Esophagus muscularis mucosa (tissue), 4 donors: ENCODE measurements around the gene LRRC26. TPM values are rescaled to one million over a fixed set of nuclear protein-coding genes. Genes with fewer than 3 reads are reported as not detected.

Experiments
- DNase-seq: peaks from one replicate; pipeline ENCODE4 v3.0.0-alpha.2; 2017; ENCODE audit errors: extremely low spot score
- H3K27ac ChIP-seq, 4 donors: fragments of 200-600 bp; sonication (generic); replicated peaks in 1 of 4; 1 replicate in 3 of 4; 2 replicates in 1 of 4; pipeline ENCODE4 v1.5.1; 2016 to 2019; ENCODE audit warnings: mild to moderate bottlenecking in 1 of 4
- H3K27me3 ChIP-seq, 4 donors: fragments of 200-600 bp; sonication (generic); one replicate each; pipeline versions ENCODE4 v1.5.1 to v1.6.0; 2016 to 2019
- H3K36me3 ChIP-seq, 4 donors: fragments of 200-600 bp; sonication (generic); one replicate each; pipeline ENCODE4 v1.5.1; 2016 to 2019
- H3K4me1 ChIP-seq, 4 donors: fragments of 200-600 bp; sonication (generic); one replicate each; pipeline ENCODE4 v1.5.1; 2016 to 2019
- H3K4me3 ChIP-seq, 4 donors: fragments of 200-600 bp; sonication (generic); 1 replicate in 2 of 4; 2 replicates in 2 of 4; pipeline ENCODE4 v1.5.1; 2016 to 2019; ENCODE audit warnings: mild to moderate bottlenecking in 4 of 4, moderate library complexity in 1 of 4
- H3K9me3 ChIP-seq, 4 donors: fragments of 200-600 bp; sonication (generic); 1 replicate in 3 of 4; 2 replicates in 1 of 4; pipeline ENCODE4 v1.5.1; 2016 to 2019
- EP300 ChIP-seq: sonication (generic); formaldehyde crosslinking; IDR thresholded peaks from one replicate; pipeline ENCODE4 v1.6.1; 2017; ENCODE audit warnings: antibody characterized with exemption
- POLR2A ChIP-seq: fragments of 450-650 bp; IDR thresholded peaks from one replicate; pipeline ENCODE4 v1.6.1; 2017; ENCODE audit warnings: antibody characterized with exemption, moderate library complexity, mild to moderate bottlenecking, low read depth
- POLR2AphosphoS5 ChIP-seq, 2 donors: sonication (generic); formaldehyde crosslinking; IDR thresholded peaks; one replicate each; pipeline ENCODE4 v1.6.1; 2017; ENCODE audit warnings: antibody characterized with exemption in 2 of 2
- WGBS: methylation state at CpG from one replicate; pipeline ENCODE4 v1.1.5; 2018; 5-methylcytosine and 5-hydroxymethylcytosine counted together
- intact Hi-C: fragments of 100-400 bp; cut with DNase I; formaldehyde crosslinking; loops from one replicate; pipeline ENCODE4 v1.15.1; 2023
- total RNA-seq, 4 donors: library from RNA; depleted of rRNA; stranded (reverse); fragments of >200 nt; gene quantifications; one replicate each; pipeline versions ENCODE4 v1.1.0 to v1.2.1, GENCODE V29; 2016
- TF ChIP-seq, protein P1 (sequence below), 3 experiments: fragments of 200-600 bp in 2 of 3; fragments of 450-650 bp in 1 of 3; sonication (generic) in 2 of 3; IDR thresholded peaks; one replicate each; pipeline ENCODE4 v1.5.1; 2017 to 2019; ENCODE audit warnings: antibody characterized with exemption in 3 of 3, mild to moderate bottlenecking in 2 of 3, moderate library complexity in 1 of 3

LRRC26 gene
- total RNA-seq, 4 donors from 2014 or later = not detected

DNA sequence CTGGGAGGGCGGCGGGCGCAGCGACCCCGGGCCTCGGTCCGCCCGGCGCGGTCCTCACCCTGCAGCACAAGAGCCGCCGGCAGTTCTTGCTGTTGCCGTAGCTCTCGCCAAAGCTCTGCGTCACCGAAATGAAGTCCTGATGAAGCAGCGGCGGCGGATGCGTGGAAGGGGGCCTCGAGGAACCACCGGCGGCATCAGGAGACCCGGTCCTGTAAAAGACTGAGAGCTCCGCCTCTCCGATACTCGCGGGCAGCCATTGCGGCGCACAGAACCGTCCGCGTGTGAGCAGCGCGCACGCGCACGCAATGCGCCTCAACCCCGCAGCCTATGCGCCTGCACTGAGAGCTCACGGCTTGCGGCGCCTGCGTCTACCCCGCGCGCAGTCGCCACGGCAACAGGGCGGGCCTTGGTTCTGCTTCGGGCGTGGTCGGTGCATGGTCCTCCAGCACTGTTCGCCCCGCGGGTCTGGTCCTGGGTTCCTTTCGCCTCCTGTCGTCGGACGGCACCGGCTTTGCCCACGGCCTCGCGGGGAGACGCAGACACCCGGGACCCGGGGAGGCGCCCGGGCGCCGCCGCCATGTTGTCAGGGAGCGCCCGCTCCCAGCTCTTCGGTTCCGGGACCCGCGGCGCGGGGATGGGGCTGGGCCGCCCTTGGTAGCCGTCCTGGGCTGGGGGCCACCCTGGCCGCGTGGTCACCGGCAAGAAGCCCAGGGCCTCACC is 40.2 kb downstream of the LRRC26 start:
- H3K27ac ChIP-seq = peak overlapping the region; percentile 54 to 76 (median 62)
- intact Hi-C loops = no loop called here

DNA sequence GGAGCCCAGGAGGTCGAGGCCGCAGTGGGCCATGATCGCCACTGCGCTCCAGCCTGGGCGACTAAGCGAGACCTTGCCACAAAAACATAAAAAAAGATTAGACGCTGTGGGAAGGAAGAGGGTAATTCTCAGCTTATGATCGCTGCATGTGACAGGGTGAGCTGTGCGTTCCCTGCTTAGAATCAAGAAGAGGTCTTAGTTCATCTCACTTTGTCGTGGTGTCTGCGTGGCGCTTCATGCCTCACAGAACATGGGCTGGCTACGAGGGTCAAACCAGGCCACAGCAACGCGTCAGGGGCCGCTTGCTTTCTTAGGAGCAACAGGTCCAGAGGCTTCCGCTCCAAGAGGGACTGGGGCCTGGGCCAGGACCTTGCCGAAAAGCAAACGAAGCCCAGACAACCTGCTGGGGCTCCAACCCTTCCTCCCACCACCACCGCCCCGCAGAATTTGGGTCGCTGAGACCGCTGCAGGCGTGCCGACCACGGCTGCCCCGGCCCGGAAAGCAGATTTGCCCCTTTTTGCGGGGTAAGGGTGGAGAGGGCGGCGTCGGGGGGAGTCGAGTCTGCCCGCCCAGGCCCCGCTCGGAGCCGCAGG is 40.9 kb downstream of the LRRC26 start:
- intact Hi-C loops = no loop called here
- Histone ChIP-seq H3K36me3 (no peaks in the 10 kb centered on the region), H3K27me3 (peaks cover 0 to 38% (median 5%) of the 10 kb centered on the region in 4 donors), H3K9me3 (peaks cover 0 to 14% (median 6%) of the 10 kb centered on the region in 4 donors), H3K4me3 (peak overlapping the region; percentile 63 to 73 (median 67)), H3K27ac (peak overlapping the region; percentile 54 to 76 (median 62)), H3K4me1 (peaks cover 17 to 38% (median 32%) of the 10 kb centered on the region in 4 donors)
- no peak for DNase-seq
- 37% methylated on average over 26 of the region's 37 CpGs for WGBS
- TF ChIP-seq POLR2AphosphoS5 (IDR thresholded peaks at IDR 0.05) (no peak), POLR2A (no peak), EP300 (no peak)
- TF ChIP-seq, protein P1, sequence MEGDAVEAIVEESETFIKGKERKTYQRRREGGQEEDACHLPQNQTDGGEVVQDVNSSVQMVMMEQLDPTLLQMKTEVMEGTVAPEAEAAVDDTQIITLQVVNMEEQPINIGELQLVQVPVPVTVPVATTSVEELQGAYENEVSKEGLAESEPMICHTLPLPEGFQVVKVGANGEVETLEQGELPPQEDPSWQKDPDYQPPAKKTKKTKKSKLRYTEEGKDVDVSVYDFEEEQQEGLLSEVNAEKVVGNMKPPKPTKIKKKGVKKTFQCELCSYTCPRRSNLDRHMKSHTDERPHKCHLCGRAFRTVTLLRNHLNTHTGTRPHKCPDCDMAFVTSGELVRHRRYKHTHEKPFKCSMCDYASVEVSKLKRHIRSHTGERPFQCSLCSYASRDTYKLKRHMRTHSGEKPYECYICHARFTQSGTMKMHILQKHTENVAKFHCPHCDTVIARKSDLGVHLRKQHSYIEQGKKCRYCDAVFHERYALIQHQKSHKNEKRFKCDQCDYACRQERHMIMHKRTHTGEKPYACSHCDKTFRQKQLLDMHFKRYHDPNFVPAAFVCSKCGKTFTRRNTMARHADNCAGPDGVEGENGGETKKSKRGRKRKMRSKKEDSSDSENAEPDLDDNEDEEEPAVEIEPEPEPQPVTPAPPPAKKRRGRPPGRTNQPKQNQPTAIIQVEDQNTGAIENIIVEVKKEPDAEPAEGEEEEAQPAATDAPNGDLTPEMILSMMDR (IDR thresholded peaks at IDR 0.05) = no peak

More for the DNA sequence above, 40.2 kb downstream of the LRRC26 start:
- H3K4me1 ChIP-seq = peaks cover 17 to 38% (median 32%) of the 10 kb centered on the region in 4 donors
- H3K27me3 ChIP-seq = peaks cover 0 to 44% (median 5%) of the 10 kb centered on the region in 4 donors
- peak overlapping the region; percentile 63 to 73 (median 67) for H3K4me3 ChIP-seq
- WGBS = no CpG with 5 or more reads among the region's 86 CpGs
- TF ChIP-seq, protein P1 (IDR thresholded peaks at IDR 0.05) = no peak
- TF ChIP-seq POLR2AphosphoS5 (IDR thresholded peaks at IDR 0.05) (peak; percentile 61 to 77), POLR2A (no peak)
- no peaks in the 10 kb centered on the region for H3K36me3 ChIP-seq
- H3K9me3 ChIP-seq = peaks cover 0 to 14% (median 6%) of the 10 kb centered on the region in 4 donors
- DNase-seq = peak; percentile 93

DNA sequence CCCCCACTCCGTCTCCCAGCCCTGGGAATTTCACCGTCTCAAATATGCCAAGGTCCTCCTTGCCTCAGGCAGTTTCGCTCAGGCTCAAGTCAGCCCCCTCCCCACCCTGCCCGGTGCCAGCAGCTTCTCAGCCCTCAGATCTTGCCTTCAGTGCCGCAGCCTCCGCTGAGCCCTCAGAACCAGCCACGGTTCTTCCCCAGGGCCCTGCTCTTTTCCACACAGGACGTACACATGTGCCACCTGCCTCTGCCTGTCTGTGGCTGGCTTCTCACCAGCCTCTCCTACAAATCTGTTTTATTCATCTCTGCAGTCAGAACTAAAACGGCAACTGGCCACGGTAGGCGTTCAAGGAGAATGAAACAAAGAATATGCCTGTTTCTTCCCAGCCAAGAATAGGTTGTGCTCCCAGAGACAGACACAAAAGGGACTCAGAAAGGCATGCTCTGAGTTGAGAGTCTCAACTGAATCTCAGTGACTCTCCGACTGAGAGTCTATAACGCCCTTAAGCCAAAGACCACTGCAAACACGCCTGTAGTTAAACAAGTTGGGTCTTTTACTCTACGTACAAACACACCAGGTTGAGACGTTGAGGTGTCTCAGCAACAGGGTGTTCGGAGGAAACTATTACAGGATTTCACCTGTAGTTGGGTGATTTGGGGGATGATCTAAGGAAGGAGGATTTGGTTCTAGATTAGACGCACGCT is 41.5 kb downstream of the LRRC26 start:
- Histone ChIP-seq H3K9me3 (peaks cover 0 to 14% (median 6%) of the 10 kb centered on the region in 4 donors), H3K4me3 (peak overlapping the region in 2 of 4 donors; percentile 63 to 66), H3K27me3 (peaks cover 0 to 31% (median 3%) of the 10 kb centered on the region in 4 donors), H3K4me1 (peaks cover 17 to 38% (median 32%) of the 10 kb centered on the region in 4 donors), H3K27ac (no peak overlapping the region), H3K36me3 (no peaks in the 10 kb centered on the region)
- intact Hi-C loops = no loop called here
- TF ChIP-seq, protein P1 (IDR thresholded peaks at IDR 0.05) = no peak
- TF ChIP-seq POLR2AphosphoS5 (IDR thresholded peaks at IDR 0.05) = no peak
- no peak for TF ChIP-seq EP300
- TF ChIP-seq POLR2A = no peak
- 70% methylated on average over 19 of the region's 19 CpGs for WGBS
- no peak for DNase-seq

DNA sequence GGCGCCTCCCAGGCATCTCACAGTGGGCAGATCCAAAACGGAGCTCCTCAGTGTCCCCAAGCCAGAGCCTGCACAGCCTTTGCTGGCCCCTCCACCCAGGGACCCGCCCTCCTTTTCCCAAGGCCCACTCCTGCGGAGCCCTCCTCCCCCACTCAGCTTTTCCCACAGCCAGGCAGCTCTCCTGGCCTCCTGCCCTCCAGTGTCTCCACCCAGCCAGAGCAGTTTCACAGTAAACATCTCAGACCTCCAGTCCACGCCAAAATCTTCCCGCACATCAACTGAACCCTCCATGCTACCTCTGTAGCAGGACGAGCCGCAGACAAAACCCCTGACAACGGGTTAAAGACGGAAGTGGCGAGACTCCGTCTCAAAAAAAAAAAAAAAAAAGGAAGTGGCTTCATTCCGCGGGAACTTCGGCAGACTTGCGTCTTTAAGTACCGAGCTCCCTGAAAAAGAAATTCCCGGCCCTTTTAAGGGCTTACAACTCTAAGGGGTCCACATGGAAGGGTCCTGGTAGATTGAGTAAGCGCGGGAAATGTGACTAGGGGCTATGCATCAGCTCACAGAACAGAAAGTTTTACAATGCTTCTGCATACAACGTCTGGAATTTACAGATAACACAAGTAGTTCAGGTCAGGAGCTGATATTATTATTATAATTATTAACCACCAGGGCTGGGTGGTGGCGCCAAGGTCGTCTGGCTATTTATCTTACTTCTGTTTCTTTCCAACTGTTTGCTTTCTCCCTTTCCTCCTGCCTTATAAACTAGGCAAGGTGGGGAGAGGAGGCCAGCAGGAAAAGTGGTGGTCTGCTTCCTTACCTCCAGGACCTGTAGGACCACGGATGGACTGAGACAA is 42.3 kb downstream of the LRRC26 start:
- Histone ChIP-seq H3K4me3 (peak overlapping the region in 3 of 4 donors; percentile 19 to 43 (median 30)), H3K36me3 (no peaks in the 10 kb centered on the region), H3K4me1 (peaks cover 17 to 38% (median 32%) of the 10 kb centered on the region in 4 donors), H3K27me3 (peaks cover 0 to 25% (median 3%) of the 10 kb centered on the region in 4 donors), H3K27ac (peak overlapping the region in 2 of 4 donors; percentile 29 to 30), H3K9me3 (peaks cover 0 to 14% (median 6%) of the 10 kb centered on the region in 4 donors)
- DNase-seq = no peak
- TF ChIP-seq EP300 (no peak), POLR2AphosphoS5 (IDR thresholded peaks at IDR 0.05) (no peak), POLR2A (no peak)
- TF ChIP-seq, protein P1 (IDR thresholded peaks at IDR 0.05) = no peak
- intact Hi-C loops = no loop called here
- 61% methylated on average over 24 of the region's 24 CpGs for WGBS
